LoVo (cell line): ENCODE measurements around the gene PAPOLA.
"Not testable (repeated sequence)": the region's sequence is repeated elsewhere in the genome, so short reads cannot be mapped to it uniquely, and the experiment has no call there.

Source experiments
- DNase-seq: peaks from one replicate; pipeline ENCODE4 v3.0.0-alpha.2; 2016; ENCODE audit warnings: low spot score

PAPOLA gene

DNA sequence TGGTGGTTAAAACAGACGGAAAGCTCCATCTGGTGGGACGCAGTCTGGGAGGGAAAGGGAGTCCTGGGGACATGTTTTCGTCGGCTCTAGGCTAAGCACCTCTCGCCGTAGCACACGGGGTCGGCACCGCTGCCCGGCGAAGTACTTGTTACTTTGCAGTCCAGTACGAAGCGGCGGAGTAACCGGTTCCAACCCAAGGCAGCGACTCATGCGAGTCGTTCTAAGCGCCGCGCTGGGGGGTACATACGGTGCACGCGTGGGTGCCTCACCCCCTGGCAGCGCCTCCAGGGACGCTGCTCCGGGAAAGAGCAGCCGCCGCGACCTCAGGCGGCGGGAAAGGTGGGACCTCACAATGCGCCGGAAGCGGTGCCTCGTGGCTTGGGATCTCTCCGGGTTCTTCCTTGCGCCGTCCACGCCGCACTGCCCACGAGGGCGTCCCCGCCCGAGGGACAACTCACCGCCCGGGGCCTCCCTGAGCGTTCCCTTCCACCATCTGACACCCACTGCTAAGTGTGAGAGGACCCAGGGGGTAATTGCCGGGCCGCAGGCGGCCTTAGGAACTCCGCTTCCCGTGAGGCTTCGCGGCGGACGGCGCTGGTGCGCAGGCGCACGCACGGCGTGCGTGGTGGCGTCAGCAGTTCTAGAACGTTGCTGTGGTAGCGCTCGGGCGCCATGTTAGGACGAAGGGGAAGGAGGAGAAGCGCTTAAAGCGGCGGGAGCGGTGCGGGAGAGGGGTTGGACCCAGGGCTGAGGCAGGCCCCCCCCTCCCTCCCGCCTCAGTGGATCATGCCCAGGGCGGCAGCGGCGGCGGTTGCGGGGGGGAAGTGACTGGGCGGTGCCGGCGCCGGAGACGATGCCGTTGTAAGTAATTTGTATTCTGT lies at the start of gene PAPOLA:
PAPOLA (plus strand) TSS at position 643 of the 881 bp plus-strand sequence; CDS start at position 854, 211 bp downstream.
- peak; percentile 95 for DNase-seq

DNA sequence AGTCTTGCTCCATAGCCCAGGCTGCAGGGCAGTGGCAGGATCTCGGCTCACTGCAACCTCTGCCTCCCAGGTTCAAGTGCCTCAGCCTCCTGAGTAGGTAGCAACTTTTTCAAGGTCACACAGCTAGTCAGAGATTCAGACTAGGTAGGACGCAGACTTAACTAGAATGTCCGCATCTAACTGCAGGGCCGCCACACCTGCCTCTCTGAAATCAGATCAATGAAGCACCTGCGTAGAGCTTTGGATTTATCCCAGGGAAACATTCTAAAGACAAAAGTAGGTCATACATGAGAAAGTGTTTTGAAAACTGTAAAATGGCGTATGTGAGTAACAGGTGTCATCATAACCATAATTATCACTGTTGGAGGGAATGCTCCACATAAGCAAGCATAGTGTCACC lies 49.5 kb upstream of the PAPOLA start:
- DNase-seq, result no peak

DNA sequence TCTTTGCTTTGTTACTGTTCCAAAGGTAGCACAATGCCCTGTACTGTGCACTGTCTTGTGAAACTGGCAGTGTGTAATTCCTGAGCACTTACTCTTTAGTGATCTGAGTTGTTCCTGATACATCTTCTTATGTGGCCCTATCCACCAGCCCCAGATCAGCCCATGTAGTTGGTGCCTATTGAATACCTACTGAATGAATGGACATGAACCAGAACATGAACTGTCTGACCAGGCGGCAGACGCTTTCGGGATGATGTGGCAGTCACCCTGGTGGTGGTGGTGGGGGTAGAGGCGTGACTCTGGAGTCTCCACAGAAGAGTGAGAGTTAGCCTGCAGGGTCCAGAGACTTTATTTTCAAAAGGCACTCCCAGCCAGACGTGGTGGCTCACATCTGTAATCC lies 46.6 kb upstream of the PAPOLA start:
- DNase-seq, result no peak

DNA sequence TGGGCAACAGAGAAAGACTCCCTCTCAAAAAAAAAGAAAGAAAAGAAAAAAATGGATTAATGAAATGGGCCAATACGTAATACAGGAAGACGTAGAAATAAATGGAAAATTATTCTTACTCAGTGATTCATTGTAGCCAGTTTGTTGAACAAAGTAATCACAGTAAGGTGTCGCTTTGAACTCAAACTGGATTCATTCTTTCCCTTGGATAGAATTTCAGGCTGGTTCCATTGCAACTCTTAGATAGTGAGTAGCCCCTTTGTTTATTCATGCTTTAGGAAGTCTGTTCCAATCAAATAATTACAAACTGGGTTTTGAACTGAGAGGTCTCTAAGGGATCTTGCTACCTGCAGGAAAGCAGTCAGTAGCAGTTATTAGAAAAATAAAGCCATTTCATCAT lies 42.3 kb upstream of the PAPOLA start:
- DNase-seq, result no peak

DNA sequence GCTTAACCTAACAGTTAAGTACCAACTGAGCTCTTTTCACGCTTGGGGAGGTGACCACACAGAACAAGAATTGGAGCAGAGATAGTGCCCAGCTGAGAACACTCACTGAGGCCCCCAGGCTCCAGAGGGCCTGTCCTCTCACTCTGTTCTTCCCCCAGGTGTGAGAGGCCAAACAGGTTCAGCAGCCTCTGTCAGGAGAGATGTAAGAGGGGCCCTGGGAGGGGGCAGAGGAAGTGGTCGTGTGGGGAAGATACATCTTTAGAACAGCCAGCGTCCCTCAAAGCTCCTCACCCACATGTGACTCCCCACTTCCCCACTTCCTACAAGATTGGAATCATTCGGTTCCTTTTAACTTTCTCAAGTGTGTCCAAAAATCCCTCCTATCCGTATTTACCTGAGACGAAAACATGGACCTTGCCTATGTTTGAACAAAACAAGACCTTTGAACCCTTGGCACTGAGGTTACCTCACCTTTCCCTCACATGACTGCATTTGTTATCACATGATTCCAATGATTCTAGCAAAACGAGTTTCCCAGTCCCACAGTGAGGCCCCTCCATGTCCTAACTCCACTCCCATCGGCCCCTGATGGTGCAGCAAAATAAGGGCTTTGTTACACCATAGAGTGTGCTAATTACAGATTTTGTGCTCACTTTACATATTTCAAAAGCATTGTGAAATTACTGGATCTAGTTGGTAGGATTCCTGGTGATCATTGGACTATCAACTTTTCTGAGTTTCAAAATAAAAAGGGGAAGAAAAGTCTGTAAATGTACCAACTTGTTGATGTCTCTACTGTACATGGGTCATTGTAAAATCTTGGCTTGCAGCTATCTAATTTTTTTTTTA lies 40.0 kb upstream of the PAPOLA start:
- DNase-seq, result peak; percentile 80

DNA sequence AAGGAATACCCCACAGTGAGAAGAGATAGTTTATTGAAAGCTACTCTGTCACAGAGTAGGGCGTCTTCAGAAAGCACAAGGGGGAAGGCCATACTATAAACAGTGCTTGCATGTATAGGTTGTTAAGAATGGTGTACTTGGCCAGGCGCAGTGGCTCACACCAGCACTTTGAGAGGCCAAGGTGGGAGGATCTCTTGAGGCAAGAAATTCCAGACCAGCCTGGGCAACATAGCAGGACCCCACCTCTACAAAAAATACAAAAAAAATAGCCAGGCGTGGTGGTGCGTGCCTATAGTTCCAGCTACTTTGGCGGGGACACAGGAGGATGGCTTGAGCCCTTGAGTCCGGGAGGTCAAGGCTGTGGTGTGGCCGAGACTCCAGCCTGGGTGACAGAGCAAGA lies 38.0 kb upstream of the PAPOLA start:
- no peak for DNase-seq

DNA sequence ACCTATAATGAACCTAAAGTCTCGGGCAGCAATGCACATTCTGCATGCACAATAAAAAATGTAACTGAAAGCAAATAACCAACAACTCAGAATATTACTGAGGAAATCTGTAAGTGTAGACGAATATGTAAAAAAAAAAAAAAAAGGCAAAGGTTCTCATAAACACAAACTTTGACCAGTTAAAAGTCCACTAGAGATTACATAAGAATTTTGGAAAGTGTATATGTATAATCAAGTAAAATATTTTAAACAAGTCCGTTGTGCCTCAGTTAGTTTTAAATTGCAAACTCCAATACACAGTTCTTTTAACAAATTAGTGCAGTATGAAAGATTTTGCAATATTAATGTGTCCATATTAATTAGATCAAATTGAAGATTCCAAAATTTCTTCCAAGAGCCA lies 35.3 kb upstream of the PAPOLA start:
- no peak for DNase-seq

DNA sequence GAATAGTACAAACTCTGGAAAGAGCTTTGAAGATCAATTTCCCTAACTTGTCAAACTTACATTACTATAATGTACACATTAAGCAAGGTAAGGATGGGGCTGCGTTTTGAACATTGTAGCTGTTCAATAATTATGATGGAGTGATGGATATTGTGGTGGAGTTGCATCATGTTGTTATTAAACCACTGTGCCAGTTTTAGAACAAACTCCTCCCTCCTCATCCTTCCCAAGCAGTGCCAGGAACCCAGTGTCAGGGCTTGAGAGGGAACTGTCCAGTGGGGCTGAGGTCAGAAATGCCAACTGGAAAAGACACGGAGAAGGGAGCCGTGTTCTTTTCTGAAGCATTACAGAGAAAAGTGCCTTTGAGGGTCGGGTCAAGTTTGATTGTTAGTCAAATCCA lies 31.9 kb upstream of the PAPOLA start:
- DNase-seq, result no peak

DNA sequence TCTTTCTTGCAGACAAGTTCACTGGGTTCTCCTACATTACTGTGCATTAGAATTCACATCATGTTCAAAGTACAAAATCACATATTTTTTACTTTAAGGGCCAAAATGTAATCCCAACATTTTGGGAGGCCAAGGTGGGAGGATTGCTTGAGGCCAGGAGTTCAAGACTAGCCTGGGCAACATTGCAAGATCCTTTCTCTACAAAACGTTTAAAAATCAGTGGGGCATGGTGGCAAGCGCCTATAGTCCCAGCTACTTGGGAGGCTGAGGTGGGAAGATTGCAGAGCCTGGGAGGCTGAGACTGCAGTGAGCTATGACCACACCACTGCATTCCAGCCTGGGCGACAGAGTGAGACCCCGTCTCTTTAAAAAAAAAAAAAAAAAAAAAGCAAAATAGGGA lies 31.2 kb upstream of the PAPOLA start:
- not testable (repeated sequence) for DNase-seq

DNA sequence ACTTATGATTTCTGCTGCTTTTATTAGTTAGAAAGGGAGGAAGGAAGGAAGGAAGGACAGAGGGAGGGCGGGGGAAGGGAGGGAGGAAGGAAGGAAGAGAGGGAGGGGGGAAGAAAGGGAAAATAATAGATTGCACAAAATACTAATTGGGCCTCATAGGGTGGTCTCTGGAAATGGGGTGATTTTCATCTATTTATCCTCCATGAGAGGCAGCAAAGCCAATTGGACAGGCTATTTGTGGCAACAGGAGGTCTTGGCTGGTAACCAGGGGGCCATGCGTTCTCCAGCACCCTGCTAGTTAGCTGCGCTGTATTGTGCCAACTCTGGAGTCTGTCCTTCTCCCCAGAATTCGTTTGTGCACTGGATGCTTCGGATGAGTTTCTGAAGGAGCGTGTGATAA lies 24.1 kb upstream of the PAPOLA start:
- DNase-seq, result no peak

DNA sequence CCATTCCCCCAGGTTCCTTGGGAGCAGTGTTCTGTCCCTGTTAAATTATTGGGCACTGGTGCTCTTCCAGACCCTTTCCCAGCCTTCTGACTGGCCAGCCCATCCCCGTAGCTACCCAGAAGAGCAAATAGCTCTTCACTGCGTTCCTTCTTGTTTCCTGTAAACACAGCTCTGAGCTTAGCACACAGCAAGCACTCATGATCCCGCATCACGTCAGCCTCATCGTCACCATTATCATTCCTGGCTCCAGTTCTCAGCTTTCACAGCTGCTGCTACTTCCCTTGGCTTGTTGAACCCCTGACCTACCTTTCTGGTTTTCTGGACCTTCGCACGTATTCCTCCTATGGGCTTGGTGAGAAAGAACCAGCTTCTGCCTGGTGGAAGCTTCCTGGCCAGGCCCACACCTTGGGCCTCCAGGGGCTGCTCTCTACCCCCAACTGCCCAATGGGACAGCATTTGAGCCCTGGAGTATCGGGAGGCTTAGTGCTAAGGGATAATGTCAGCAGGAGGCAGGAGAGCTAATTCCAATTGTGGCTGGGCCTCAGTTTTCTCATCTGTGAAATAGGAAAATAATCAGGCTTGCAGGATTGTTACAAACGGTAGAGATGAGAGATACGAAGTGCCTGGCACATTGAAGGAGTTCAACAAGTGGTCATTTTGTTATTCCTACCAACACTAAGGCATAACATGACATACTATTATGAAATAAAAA lies 22.6 kb upstream of the PAPOLA start:
- DNase-seq, result no peak

DNA sequence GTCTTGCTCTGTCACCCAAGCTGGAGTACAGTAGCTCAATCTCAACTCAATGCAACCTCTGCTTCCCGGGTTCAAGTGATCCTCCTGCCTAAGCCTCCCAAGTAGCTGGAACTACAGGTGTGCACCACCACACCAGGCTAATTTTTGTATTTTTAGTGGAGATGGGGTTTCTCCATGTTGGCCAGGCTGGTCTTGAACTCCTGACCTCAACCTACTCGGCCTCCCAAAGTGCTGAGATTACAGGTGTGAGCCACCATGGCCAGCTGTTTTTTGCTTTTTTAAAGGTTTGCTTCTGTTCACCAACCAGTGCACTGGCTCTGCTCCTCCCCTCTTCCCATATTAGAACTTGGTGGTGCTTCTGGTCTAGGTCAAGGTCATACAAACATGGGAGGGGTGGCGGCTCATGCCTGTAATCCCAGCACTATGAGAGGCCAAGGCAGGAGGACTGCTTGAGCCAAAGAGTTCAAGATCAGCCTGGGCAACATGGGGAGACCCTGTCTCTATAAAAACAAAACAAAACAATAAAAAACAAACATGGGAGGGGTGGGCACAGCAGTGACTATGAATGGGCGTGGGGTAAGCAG lies 20.4 kb upstream of the PAPOLA start:
- DNase-seq, result no peak

DNA sequence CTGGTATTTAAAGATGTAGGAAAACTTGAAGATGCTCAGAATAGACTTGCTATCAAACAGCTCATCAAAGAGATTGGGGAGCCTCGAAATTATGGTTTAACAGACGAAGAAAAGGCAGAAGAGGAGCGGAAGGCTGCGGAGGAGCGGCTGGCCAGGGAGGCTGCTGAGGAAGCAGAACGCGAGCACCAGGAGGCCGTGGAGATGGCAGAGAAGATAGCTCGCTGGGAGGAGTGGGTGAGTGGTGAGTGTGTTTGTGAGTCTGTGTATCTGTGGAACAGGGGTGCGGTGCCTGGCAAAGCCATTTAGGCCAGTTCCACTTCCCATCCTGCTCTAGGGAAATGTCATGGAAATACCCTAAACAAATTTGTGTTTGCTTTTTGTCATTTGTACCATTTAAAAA lies 19.2 kb upstream of the PAPOLA start:
- DNase-seq, result no peak

DNA sequence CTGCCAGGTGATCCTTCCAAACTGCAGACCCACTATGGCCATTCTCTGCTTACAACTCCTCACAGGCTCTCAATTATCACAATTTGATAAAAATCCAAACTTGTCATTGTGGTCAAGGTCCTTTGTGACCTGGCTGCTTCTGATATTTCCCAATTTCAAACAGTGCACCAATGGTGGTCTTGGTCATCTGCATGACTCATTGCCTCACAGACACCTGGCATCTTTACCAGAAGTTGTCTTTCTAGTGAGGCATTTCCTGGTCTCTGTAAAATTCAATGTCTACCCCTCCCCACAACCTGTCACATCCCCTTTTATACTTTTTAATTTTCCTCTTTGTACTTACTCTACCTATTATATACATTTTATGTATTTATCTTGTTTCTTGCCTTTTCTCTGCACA lies 17.8 kb upstream of the PAPOLA start:
- DNase-seq, result no peak

DNA sequence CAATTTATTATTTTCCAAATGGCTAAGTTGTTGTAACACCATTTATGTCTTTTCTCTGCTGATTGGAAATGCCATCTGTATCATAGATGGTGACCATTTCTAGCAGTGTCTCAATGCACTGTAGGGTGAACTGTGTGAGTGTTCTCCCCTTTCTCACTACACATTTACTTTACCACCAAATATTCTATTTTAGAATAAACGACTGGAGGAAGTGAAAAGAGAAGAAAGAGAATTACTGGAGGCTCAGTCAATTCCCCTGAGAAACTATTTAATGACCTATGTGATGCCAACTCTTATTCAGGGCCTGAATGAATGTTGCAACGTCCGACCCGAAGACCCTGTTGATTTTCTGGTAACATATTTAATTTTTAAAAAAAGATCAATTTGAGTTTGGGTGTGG lies 15.5 kb upstream of the PAPOLA start:
- DNase-seq, result no peak

DNA sequence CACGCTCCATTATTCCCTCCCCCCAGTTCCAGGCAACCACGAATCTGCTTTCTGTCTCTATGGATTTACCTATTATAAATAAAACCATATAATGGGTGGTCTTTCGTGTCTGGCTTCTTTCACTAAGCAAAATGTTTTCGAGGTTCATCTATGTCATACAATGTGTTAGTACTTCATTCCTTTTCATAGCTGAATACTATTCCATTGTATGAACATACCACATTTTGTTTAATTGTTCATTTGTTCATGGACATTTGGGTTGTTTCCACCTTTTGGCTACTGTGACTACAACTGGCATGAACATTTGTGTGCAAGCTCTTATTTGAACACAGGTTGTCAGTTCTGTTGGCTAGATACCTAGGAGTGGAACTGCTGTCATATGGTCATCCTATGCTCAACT lies 12.9 kb upstream of the PAPOLA start:
- no peak for DNase-seq

DNA sequence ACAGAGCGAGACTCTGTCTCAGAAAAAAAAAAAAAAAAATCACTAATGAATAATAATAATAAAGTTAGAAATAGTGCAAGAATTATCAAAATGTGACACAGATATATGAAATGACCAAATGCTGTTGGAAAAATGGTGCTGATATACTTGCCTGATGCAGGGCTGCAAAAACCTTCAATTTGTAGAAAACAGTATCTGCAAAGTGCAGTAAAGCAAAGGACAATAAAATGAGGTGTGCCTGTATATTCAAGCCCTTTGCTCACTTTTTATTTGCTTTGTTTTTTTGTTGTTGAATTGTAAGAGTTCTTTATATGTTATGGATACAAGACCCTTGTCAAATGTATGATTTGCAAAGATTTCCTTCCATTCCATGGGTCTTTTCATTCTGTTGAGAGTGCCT lies 9.0 kb upstream of the PAPOLA start:
- no peak for DNase-seq

DNA sequence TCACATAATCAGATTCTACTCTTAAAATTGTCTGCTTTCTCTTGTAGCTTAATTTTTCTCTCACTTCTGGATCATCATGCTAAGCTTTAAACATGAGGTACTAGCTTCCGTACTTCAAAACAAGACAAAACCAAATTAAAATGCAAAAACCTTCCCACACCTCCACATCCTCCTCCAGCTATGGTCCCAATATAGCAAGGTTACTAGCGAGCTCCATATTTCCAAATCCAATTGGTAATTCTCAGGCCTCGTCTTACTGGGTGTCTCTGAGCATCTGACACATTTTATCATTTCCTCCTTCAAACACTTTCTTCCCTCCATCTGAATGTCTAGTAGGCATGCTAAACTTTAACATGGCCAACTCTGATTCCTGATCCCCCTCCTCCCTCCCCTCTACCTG lies 7.9 kb upstream of the PAPOLA start:
- no peak for DNase-seq

DNA sequence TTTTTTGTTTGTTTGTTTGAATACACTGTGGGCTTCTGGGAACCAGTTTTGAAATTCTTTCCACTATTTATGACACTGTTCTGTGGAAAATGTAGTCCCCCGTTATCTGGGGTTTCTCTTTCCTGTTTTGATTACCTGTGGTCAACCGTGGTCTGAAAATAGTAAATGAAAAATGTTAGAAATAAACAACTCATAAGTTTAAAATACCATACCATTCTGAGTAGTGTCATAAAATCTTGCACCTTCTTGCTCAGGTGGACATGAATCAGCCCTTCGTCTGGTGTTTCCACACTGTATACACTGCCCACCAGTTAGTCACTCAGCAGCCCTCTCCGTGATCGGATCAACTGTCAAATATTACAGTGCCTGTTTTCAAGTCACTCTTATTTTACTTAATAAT lies 5.1 kb upstream of the PAPOLA start:
- DNase-seq, result no peak

DNA sequence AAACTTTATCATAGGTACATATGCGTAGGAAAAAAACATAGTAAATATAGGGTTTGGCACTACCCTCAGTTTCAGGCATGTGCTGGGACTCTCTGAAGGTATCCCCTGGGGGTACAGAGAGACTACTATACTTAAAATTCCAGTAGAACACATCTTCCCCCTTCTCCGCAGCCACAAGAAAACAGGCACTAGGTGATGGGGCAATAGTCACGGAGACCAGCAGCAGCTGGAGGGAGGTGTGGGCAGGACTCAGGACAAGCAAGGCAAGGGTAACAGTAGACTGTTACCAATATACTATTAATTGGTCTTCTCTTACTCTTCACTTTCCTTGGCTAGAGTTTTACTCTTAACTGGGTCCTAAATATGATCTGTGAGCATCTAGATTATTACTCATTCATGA lies 4.6 kb upstream of the PAPOLA start:
- no peak for DNase-seq

DNA sequence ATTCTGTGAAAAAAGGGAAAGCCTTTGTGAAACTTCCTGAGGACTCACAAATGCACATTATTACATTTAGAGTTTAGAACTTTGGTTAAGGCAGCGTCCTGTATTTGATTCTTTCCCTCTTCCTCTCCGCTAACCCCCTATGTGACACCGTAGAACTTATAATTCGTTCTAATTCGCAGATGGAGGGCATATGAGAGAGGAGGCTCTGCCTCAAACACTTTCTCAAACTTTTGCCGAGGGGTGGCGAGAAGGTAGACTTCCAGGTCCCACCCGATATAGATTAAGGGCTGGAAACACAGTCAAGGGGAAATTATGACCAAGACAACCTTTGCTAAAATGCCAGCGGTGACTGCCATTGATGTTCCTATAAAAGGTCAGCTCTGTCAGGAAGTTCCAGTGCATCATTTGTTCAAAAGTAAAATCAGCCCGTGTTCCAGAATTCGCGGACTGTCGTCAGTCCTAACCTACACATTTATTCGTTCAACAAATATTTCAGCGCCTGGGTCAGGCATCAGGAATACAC lies 904 bp upstream of the PAPOLA start:
- peak; percentile 7 for DNase-seq
